Mucosa of descending colon (tissue), 3 donors: ENCODE data around the gene DNA2. TPM values are rescaled to one million over a fixed set of nuclear protein-coding genes. Genes with fewer than 3 reads are reported as not detected.

Experiments
- ATAC-seq: fragments of 200-7000 bp; cut with Tn5 transposase; one replicate; pipeline ENCODE4 v1.9.1; 2020; ENCODE audit warnings: mild to moderate bottlenecking, moderate library complexity
- DNase-seq, 3 donors: peaks; one replicate each; pipeline ENCODE4 v3.0.0-alpha.2; 2020
- H3K36me3 ChIP-seq: fragments of 200-600 bp; one replicate; pipeline ENCODE4 v1.8.0; 2021; ENCODE audit warnings: low read depth, mild to moderate bottlenecking
- H3K4me1 ChIP-seq: fragments of 200-600 bp; one replicate; pipeline ENCODE4 v1.8.0; 2021; ENCODE audit warnings: low read depth, mild to moderate bottlenecking
- H3K4me3 ChIP-seq: fragments of 200-600 bp; one replicate; pipeline ENCODE4 v1.8.0; 2021; ENCODE audit warnings: mild to moderate bottlenecking
- H3K9me3 ChIP-seq: fragments of 200-600 bp; one replicate; pipeline ENCODE4 v1.8.0; 2021; ENCODE audit warnings: mild to moderate bottlenecking
- intact Hi-C, 2 donors: fragments of 100-400 bp; cut with DNase I in 1 of 2; cut with micrococcal nuclease in 1 of 2; formaldehyde crosslinking; loops; one replicate each; pipeline versions ENCODE4 v1.11.0 to v1.11.1; 2022; cut with DNase I, micrococcal nuclease
- total RNA-seq, 3 donors: library from RNA; stranded (reverse); fragmentation: NEBNext Ultra II Directional in 2 of 3; extraction: Animal tissue kit (Norgen Biotek cat#: 25700) in 2 of 3; gene quantifications; one replicate each; pipeline versions ENCODE4 v1.2.1 to v1.2.4, GENCODE V29; 2021 to 2023
- TF ChIP-seq, protein P1 (sequence below): fragments of 200-600 bp; IDR thresholded peaks from one replicate; pipeline ENCODE4 v1.8.0; 2022; ENCODE audit warnings: antibody characterized with exemption, mild to moderate bottlenecking
- donor health status: DM: no; HTN: no; CAD: no; lungs with moderate emphysema.
- donor health status: DM: no; HTN: no; CAD: no.
- donor health status: DM: no; HTN: yes; CAD: no.

The DNA2 gene
- total RNA-seq, 3 donors from 2014 or later = 3.3 to 8.7 (median 5.2) TPM

DNA sequence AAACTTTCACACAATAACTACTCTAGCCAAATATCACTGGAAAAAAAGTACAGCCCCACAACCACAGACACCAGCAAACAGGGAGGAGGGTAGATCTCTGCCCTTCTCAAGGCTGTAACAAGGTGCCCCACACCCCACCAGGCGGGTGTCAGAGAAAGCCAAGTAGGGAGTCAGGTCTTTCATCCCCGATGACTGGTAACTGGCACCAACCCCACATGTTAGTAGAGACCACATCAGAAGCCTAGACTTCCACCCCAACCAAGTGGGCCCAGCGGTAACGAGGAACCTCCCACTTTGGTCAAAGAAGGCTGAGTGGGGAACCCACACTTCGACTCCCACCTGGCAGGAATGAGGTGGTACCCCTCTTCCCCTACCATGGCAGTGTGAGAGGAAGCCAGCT lies 48.3 kb downstream of the DNA2 start:
- Histone ChIP-seq H3K9me3 (no peaks in the 10 kb centered on the region), H3K4me1 (no peaks in the 10 kb centered on the region), H3K4me3 (no peak overlapping the region), H3K36me3 (no peaks in the 10 kb centered on the region)
- TF ChIP-seq, protein P1, sequence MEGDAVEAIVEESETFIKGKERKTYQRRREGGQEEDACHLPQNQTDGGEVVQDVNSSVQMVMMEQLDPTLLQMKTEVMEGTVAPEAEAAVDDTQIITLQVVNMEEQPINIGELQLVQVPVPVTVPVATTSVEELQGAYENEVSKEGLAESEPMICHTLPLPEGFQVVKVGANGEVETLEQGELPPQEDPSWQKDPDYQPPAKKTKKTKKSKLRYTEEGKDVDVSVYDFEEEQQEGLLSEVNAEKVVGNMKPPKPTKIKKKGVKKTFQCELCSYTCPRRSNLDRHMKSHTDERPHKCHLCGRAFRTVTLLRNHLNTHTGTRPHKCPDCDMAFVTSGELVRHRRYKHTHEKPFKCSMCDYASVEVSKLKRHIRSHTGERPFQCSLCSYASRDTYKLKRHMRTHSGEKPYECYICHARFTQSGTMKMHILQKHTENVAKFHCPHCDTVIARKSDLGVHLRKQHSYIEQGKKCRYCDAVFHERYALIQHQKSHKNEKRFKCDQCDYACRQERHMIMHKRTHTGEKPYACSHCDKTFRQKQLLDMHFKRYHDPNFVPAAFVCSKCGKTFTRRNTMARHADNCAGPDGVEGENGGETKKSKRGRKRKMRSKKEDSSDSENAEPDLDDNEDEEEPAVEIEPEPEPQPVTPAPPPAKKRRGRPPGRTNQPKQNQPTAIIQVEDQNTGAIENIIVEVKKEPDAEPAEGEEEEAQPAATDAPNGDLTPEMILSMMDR = no peak
- ATAC-seq (no peak), DNase-seq (no peak)
- intact Hi-C loops = no loop called here

DNA sequence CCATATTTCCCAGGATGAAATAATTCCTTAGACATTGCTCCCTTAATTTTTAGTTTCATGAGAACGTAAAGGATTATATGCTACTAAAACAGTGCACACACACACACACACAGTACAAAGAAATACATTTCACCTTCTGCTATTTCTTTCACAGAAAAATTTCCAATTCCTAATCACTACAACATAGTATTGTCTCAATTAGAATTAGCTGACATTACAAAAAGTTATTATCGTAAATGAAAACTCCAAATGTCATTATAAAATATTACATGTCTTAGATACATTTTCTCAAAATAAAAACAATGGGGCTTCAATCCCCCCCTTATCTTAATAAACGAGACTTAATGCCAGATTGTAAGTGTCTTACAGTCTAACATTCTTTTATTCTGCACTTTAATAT lies 52.4 kb downstream of the DNA2 start:
- no peak for ATAC-seq
- no peaks in the 10 kb centered on the region for H3K4me1 ChIP-seq
- H3K9me3 ChIP-seq = no peaks in the 10 kb centered on the region
- TF ChIP-seq, protein P1 = no peak
- DNase-seq = no peak
- intact Hi-C loops = no loop called here
- no peaks in the 10 kb centered on the region for H3K36me3 ChIP-seq
- no peak overlapping the region for H3K4me3 ChIP-seq

DNA sequence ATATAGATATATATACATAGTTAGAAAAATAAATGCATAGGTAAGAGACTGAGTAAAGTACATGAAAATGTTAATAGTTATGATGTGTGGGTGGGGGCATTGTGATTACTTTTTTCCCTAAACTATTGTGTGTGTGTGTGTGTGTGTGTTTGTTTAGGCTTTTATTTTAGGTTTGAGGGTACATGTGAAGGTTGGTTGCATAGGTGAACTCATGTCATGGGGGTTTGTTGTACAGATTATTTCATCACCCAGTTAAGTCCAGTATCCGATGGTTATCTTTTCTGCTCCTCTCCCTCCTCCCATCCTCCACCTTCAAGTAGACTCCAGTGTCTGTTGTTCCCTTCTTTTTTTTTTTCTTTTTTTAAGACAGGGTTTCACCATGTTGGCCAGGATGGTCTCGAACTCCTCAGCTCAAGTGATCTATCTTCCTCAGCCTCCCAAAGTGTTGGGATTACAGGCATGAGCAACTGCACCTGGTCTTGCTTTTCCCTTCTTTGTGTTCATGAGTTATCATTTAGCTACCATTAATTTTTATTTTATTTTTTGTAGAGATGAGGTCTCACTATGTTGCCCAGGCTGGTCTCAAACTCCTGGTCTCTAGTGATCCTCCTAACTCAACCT lies 62.8 kb downstream of the DNA2 start:
- no peak for DNase-seq
- H3K9me3 ChIP-seq = no peaks in the 10 kb centered on the region
- no peaks in the 10 kb centered on the region for H3K36me3 ChIP-seq
- intact Hi-C loops = no loop called here
- no peak overlapping the region for H3K4me3 ChIP-seq
- TF ChIP-seq, protein P1 = no peak
- no peak for ATAC-seq
- peaks cover 12% of the 10 kb centered on the region for H3K4me1 ChIP-seq

DNA sequence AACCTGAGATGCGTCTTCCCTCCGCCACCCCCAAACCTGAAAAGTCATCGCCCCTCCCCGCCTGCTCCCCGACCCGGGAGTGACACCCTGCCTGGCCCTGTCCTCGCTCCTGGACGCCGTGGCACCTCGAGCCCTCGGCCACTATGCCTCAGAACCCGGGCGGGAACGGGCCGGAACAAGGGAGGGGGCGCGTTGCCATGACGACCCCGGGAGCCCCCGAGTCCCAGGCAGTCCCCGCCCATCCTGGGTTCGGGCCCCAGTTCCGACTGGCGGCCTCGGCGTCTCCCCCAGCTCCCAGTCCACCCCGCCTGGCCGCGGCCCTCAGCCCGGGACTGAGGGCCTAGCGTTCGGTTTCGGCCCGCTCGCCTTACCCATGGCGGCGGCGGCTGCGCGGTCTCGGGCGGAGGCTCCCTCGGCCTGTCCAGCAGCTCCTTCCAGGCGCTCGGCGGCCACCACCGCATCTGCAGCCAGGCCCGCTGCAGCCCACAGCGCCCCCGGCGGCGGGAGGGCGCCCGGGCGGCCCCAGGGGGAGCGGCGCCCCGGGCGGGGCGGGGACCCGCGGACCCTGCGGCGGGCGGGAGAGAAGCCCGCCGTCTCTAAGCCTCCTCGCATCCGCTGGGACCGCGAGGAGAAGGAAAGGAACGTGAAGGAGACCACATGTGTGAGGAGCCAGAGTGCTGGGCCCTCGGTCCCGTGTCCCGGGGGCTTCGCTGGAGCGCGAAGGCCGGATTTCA lies 64.8 kb downstream of the DNA2 start, which contains the start of gene RUFY2:
RUFY2 (minus strand) TSS at position 463 of the 734 bp plus-strand sequence; CDS start at position 375, 88 bp downstream.
- peak; percentile 98 for ATAC-seq
- DNase-seq = peak; percentile 79 to 89 (median 85)
- H3K4me1 ChIP-seq = peaks cover 12% of the 10 kb centered on the region
- TF ChIP-seq, protein P1 = peak; percentile 98
- H3K4me3 ChIP-seq = peak within 1 kb of the TSS; percentile 96
- intact Hi-C loops = no loop called here
- no peaks in the 10 kb centered on the region for H3K36me3 ChIP-seq
- no peaks in the 10 kb centered on the region for H3K9me3 ChIP-seq

DNA sequence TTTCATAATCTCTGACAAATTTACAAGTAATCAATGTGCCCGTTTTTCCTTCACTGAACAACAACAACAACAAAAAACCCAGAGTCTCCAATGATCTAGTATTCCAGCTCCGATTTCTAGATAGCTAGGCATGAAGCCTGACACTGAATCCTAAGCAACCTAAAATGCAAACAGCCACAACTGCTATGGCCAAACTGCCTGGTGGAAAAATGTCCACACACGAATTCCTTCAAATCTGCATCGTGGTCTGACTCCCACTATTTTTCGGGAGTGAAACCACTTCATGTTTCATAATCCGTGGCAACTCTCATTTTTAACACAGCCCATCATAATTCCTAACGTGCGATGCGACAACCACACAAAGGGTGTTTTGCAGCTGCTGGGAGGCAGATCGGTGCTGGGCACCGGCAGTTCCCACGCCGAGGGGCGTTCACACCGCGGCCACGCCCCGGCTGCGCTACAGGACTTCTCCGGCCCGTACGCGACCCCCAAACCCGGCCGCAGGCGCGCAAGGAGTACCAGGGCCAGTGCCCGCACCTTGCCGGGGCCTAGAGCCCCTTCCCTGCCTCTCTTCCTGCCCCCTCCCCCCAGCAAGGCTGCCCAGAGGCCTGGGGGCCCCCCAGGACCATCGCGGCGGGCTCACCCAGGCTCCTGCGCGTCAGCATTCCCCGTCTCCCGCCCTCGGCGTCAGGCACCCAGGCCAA lies 65.5 kb downstream of the DNA2 start:
- DNase-seq = peak; percentile 62 to 75 (median 72)
- Histone ChIP-seq H3K36me3 (no peaks in the 10 kb centered on the region), H3K4me1 (peaks cover 12% of the 10 kb centered on the region), H3K9me3 (no peaks in the 10 kb centered on the region), H3K4me3 (peak overlapping the region; percentile 96)
- TF ChIP-seq, protein P1 = no peak
- peak; percentile 75 for ATAC-seq
- intact Hi-C loops = no loop called here
